Activated CD8-positive, alpha-beta memory T cell treated with anti-CD3 and anti-CD28 coated beads for 4 hours (primary cell): Measurements from ENCODE around the gene IL6.

ENCODE experiments used
- DNase-seq, 2 donors: peaks; one replicate each; pipeline ENCODE4 v3.0.0-alpha.2; 2020; ENCODE audit warnings: low read depth in 2 of 2

The IL6 gene

DNA sequence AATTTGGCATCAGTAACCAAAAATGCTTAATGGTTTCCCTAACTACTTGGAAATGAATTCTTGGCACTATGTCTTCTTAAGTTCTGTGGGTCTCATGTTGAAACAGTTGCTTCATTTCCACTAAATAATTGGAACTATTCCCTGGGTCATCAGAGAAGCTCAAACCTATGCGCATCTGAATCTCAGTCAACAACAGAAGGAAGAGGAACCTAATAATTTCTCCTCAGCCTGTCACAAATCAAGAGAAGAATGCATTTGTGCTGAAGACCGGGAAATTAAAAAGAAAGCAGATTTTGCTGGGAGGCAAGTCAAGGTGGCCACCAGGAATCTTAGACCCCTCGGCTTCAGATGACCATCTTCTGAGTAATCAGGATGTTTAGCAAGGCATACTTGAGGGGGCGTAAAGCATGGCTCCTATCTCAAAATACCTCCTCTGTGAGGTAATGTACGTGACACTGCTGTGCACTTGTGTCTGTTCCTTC is 54.3 kb downstream of the IL6 start:
- DNase-seq = no peak
